Measurements from ENCODE around the gene PIEZO1.

DNA sequence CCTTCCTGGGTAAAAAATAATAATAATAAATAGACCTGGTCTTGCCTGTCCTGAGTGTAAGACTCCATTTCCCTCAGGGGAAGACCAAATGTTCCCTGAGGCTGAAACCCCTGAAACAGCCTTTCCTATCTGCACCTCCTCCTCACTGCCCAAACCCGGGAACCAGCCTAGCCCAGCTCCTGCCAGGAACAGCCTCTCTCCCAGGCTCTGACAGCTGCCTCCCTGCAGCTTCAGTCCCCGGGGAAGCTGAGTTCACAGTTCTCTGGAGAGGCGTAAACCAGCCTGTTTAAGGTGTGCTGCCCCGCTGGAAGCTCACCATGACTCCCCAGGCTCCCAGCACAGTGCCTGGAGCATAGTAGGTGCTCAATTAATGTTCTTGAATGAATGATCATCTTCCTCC is 11.3 kb upstream of the PIEZO1 start:
- TF ChIP-seq, protein P1, sequence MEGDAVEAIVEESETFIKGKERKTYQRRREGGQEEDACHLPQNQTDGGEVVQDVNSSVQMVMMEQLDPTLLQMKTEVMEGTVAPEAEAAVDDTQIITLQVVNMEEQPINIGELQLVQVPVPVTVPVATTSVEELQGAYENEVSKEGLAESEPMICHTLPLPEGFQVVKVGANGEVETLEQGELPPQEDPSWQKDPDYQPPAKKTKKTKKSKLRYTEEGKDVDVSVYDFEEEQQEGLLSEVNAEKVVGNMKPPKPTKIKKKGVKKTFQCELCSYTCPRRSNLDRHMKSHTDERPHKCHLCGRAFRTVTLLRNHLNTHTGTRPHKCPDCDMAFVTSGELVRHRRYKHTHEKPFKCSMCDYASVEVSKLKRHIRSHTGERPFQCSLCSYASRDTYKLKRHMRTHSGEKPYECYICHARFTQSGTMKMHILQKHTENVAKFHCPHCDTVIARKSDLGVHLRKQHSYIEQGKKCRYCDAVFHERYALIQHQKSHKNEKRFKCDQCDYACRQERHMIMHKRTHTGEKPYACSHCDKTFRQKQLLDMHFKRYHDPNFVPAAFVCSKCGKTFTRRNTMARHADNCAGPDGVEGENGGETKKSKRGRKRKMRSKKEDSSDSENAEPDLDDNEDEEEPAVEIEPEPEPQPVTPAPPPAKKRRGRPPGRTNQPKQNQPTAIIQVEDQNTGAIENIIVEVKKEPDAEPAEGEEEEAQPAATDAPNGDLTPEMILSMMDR (IDR thresholded peaks at IDR 0.05; ENCODE audit: low read depth, low read length), result no peak
- TF ChIP-seq POLR2A (IDR thresholded peaks at IDR 0.05; ENCODE audit: extremely low read depth, insufficient read length), result no peak
